Measurements from ENCODE around the gene LYRM4. TPM values are rescaled to one million over a fixed set of nuclear protein-coding genes. Genes with fewer than 3 reads are reported as not detected.

Gene LYRM4
- total RNA-seq, 1 experiment from 2014 or later: 16.5 TPM

DNA sequence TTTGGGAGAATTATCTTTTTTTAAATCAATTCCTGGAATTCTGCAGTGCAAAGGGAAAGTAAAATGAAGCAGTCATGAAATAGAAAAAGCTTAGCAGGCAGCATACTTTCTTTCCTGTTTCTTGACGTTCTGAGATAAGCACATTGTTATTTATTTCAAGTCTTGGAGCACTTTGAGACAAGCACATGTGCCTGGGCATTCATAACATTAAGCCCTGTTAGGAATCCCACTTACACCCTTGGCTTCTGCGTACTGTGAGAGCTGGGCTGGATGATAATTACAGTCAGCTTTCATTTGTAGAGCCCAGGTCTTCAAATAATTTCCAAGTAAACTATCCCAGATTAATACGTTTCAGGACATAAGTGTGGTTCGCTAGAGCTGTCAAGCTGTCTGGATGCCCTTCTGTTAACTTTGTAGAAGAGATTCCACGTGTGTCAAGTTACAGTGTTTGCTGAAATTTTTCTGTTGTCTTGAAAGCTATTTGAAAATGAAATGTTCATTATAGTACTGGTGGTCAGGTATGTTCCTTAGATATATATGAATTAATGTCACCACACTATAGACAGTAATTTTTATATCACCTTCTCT, 9.4 kb upstream of the LYRM4 start:
- intact Hi-C loops (cut with micrococcal nuclease; ENCODE audit: unreplicated experiment): no loop called here
- Mint-ChIP-seq H3K4me3 (ENCODE audit: low read depth, unreplicated experiment) (no peak overlapping the region), H3K4me1 (ENCODE audit: low read depth, unreplicated experiment) (peaks cover 2% of the 10 kb centered on the region), H3K9me3 (ENCODE audit: low read depth, unreplicated experiment) (no peaks in the 10 kb centered on the region), H3K27me3 (ENCODE audit: unreplicated experiment) (no peaks in the 10 kb centered on the region), H3K27ac (ENCODE audit: unreplicated experiment) (no peak overlapping the region), H3K36me3 (ENCODE audit: insufficient read depth, unreplicated experiment) (peaks cover 5% of the 10 kb centered on the region)
- TF ChIP-seq, protein P1, sequence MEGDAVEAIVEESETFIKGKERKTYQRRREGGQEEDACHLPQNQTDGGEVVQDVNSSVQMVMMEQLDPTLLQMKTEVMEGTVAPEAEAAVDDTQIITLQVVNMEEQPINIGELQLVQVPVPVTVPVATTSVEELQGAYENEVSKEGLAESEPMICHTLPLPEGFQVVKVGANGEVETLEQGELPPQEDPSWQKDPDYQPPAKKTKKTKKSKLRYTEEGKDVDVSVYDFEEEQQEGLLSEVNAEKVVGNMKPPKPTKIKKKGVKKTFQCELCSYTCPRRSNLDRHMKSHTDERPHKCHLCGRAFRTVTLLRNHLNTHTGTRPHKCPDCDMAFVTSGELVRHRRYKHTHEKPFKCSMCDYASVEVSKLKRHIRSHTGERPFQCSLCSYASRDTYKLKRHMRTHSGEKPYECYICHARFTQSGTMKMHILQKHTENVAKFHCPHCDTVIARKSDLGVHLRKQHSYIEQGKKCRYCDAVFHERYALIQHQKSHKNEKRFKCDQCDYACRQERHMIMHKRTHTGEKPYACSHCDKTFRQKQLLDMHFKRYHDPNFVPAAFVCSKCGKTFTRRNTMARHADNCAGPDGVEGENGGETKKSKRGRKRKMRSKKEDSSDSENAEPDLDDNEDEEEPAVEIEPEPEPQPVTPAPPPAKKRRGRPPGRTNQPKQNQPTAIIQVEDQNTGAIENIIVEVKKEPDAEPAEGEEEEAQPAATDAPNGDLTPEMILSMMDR (IDR thresholded peaks at IDR 0.05; ENCODE audit: unreplicated experiment): no peak
- no peak for DNase-seq
- CTCF ChIA-PET: no interaction called here
- no TSS peak for BruUV-seq (replicated peaks)

DNA sequence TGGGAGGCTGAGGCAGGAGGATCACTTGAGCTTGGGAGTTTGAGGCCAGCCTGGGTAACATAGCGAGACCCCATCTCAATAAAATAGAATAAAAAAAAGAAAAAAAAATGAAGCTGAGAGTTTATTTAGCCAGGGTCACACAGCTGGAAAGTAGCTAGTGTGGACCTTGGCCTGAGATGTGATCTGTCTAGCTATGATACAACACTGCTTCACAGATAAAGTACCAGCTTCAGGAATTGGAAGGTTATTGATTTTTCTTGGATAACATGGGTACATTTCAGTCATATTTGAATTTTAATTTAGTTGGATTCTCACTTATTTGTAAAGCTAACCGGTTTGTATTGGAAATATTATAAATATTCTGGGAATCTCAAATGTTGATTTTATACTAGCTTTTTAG, 5.7 kb upstream of the LYRM4 start:
- TF ChIP-seq, protein P1 (IDR thresholded peaks at IDR 0.05; ENCODE audit: unreplicated experiment): no peak
- CTCF ChIA-PET: no interaction called here
- no peaks in the 10 kb centered on the region for H3K9me3 Mint-ChIP-seq (ENCODE audit: low read depth, unreplicated experiment)
- H3K27ac Mint-ChIP-seq (ENCODE audit: unreplicated experiment): no peak overlapping the region
- no peaks in the 10 kb centered on the region for H3K27me3 Mint-ChIP-seq (ENCODE audit: unreplicated experiment)
- no peak for DNase-seq
- no peak overlapping the region for H3K4me3 Mint-ChIP-seq (ENCODE audit: low read depth, unreplicated experiment)
- H3K36me3 Mint-ChIP-seq (ENCODE audit: insufficient read depth, unreplicated experiment): peaks cover 18% of the 10 kb centered on the region
- H3K4me1 Mint-ChIP-seq (ENCODE audit: low read depth, unreplicated experiment): peaks cover 8% of the 10 kb centered on the region
- BruUV-seq (replicated peaks): no TSS peak
- intact Hi-C loops (cut with micrococcal nuclease; ENCODE audit: unreplicated experiment): no loop called here

DNA sequence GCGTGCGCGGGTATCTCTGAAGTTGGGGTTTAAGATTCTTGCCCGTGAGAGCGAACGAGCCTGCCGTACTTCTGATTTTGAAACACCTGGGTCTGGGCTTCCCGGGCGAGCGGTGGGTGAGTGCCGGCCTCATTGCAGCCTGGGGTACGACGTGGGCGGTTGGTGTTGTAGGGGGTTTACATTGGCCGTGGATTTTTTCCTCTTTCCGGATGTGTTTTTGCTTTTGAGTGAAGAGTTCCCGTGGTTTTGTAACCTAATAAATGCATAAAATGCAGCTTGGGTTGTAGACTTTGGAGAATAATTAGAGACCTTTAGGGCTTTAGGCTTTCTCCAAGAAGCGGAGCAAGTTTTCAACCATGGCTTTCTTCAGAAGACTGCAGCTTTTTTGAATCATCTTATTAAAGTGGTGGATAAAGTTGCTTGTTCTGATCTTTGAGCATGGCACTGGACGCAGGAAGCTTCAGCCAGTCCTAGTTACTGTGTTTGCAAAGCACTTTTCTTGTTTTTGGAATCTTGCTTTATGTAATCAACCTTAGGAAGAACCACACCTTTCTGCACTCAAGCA, 877 bp upstream of the LYRM4 start:
- Mint-ChIP-seq H3K27ac (ENCODE audit: unreplicated experiment) (peak overlapping the region; percentile 98), H3K36me3 (ENCODE audit: insufficient read depth, unreplicated experiment) (peaks cover 39% of the 10 kb centered on the region), H3K27me3 (ENCODE audit: unreplicated experiment) (no peaks in the 10 kb centered on the region), H3K4me3 (ENCODE audit: low read depth, unreplicated experiment) (peak overlapping the region; percentile 91), H3K4me1 (ENCODE audit: low read depth, unreplicated experiment) (peaks cover 19% of the 10 kb centered on the region), H3K9me3 (ENCODE audit: low read depth, unreplicated experiment) (no peaks in the 10 kb centered on the region)
- BruUV-seq (replicated peaks): TSS peak; percentile 82
- DNase-seq: no peak
- intact Hi-C loops (cut with micrococcal nuclease; ENCODE audit: unreplicated experiment): no loop called here
- TF ChIP-seq, protein P1 (IDR thresholded peaks at IDR 0.05; ENCODE audit: unreplicated experiment): no peak
- CTCF ChIA-PET: no interaction called here

DNA sequence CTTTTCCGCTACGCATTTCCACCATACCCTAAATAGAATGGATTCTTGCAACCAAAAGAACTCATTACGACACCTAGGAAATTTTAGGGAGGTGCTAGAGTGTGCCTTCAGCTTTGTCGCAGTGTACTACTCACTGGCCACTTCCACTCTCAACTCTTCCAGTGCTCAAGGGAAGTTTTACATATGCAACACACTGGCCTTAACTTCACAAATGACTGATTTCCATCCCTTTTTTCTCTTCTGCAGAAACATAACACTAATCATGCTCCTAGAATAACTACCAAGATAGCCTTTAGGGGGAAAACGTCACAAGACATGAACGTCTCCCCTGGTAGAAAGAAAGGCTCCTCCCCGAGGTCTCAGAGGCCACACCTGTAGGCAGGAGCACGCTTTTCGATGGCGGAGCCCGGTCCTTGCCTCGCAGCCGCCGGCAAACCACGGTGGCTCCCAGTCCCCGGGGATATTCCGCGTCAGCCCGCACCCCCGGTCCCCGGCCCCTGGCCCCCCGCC, 584 bp downstream of the LYRM4 start:
- CTCF ChIA-PET: no interaction called here
- no peaks in the 10 kb centered on the region for H3K27me3 Mint-ChIP-seq (ENCODE audit: unreplicated experiment)
- TF ChIP-seq, protein P1 (IDR thresholded peaks at IDR 0.05; ENCODE audit: unreplicated experiment): no peak
- peaks cover 16% of the 10 kb centered on the region for H3K4me1 Mint-ChIP-seq (ENCODE audit: low read depth, unreplicated experiment)
- H3K9me3 Mint-ChIP-seq (ENCODE audit: low read depth, unreplicated experiment): no peaks in the 10 kb centered on the region
- peaks cover 34% of the 10 kb centered on the region for H3K36me3 Mint-ChIP-seq (ENCODE audit: insufficient read depth, unreplicated experiment)
- peak overlapping the region; percentile 91 for H3K4me3 Mint-ChIP-seq (ENCODE audit: low read depth, unreplicated experiment)
- no TSS peak for BruUV-seq (replicated peaks)
- H3K27ac Mint-ChIP-seq (ENCODE audit: unreplicated experiment): peak overlapping the region; percentile 98
- intact Hi-C loops (cut with micrococcal nuclease; ENCODE audit: unreplicated experiment): no loop called here
- DNase-seq: peak; percentile 60

All from Calu3 (cell line).